HCT116 (cell line): Measurements from ENCODE around the gene RUNX2. TPM values are rescaled to one million over a fixed set of nuclear protein-coding genes. Genes with fewer than 3 reads are reported as not detected.

ENCODE experiments used
- ATAC-seq: fragments of 200-7000 bp; cut with Tn5 transposase; 2 replicates; pipeline ENCODE4 v1.9.1; 2020; ENCODE audit warnings: mild to moderate bottlenecking, moderate library complexity
- BruUV-seq: library from RNA; stranded (reverse); fragments of 400-500 nt; replicated peaks from 2 replicates; lab custom pipeline; 2021; lab: Mats Ljungman, UMichigan
- CTCF ChIA-PET: fragments of 300-600 bp; sonication (Branson Sonifier 250); formaldehyde crosslinking; loops from one replicate; lab custom pipeline; 2021; ENCODE audit warnings: antibody characterized with exemption; lab: Charles Lee
- POLR2A ChIA-PET: fragments of 300-600, 350-600 bp; sonication (Branson Sonifier 250); formaldehyde crosslinking; loops from one replicate; lab custom pipeline; 2021; ENCODE audit warnings: antibody characterized with exemption; lab: Charles Lee
- RAD21 ChIA-PET, 2 experiments: fragments of 300-600 bp; sonication (Branson Sonifier 250); formaldehyde crosslinking; loops; one replicate each; lab custom pipeline; 2023; ENCODE audit warnings: low total read pairs in 2 of 2; ENCODE audit not compliant: uncharacterized antibody in 2 of 2, unreplicated experiment in 2 of 2, low non-redundant PET in 1 of 2; lab: Charles Lee
- DNase-seq: peaks from one replicate; pipeline ENCODE4 v3.0.0-alpha.2; 2010; ENCODE audit warnings: low read depth, low spot score
- H2AFZ ChIP-seq: fragments of 200-600 bp; shearing (Covaris generic), sonication (generic); 2 replicates; pipeline ENCODE4 v1.6.1; 2017; ENCODE audit warnings: low read depth, mixed run types, mixed read lengths, antibody characterized with exemption, low read length; ENCODE audit not compliant: poor library complexity, severe bottlenecking
- H3K27ac ChIP-seq: 2 replicates; pipeline ENCODE4 v1.5.1; 2012; ENCODE audit warnings: low read depth, low read length
- H3K27me3 ChIP-seq: fragments of 200-600 bp; sonication (generic); 2 replicates; pipeline ENCODE4 v1.6.1; 2016; ENCODE audit warnings: mixed run types, low read length, mixed read lengths; ENCODE audit not compliant: insufficient read depth
- H3K36me3 ChIP-seq, 2 experiments: fragments of 200-500 bp in 1 of 2; fragments of 200-600 bp in 1 of 2; sonication (Bioruptor generic) in 1 of 2; sonication (generic) in 1 of 2; 2 replicates each; pipeline versions ENCODE4 v1.5.1 to v1.6.1; 2014 to 2016; ENCODE audit warnings: low read length in 2 of 2, inconsistent platforms in 1 of 2, mixed read lengths in 1 of 2, mixed run types in 1 of 2; ENCODE audit not compliant: insufficient read depth in 2 of 2, control insufficient read depth in 1 of 2
- H3K4me1 ChIP-seq, 2 experiments: fragments of 200-600 bp in 1 of 2; sonication (generic) in 1 of 2; 2 replicates each; pipeline versions ENCODE4 v1.5.1 to v1.6.1; 2012 to 2017; ENCODE audit warnings: low read length in 2 of 2, inconsistent platforms in 1 of 2, mild to moderate bottlenecking in 1 of 2, mixed read lengths in 1 of 2, mixed run types in 1 of 2, moderate library complexity in 1 of 2; ENCODE audit not compliant: insufficient read depth in 2 of 2, control insufficient read depth in 1 of 2
- H3K4me2 ChIP-seq: fragments of 200-600 bp; sonication (generic); 2 replicates; pipeline ENCODE4 v1.6.1; 2017; ENCODE audit warnings: mixed run types, low read length, mixed read lengths
- H3K4me3 ChIP-seq, 2 experiments: fragments of 200-600 bp in 1 of 2; sonication (generic) in 1 of 2; replicated peaks in 1 of 2; 2 replicates each; pipeline ENCODE4 v1.5.1; 2011 to 2016; ENCODE audit warnings: low read length in 2 of 2, control low read depth in 1 of 2, low read depth in 1 of 2, mild to moderate bottlenecking in 1 of 2, mixed read lengths in 1 of 2, mixed run types in 1 of 2
- H3K79me2 ChIP-seq: fragments of 200-600 bp; sonication (generic); 2 replicates; pipeline ENCODE4 v1.6.1; 2017; ENCODE audit warnings: mild to moderate bottlenecking, mixed run types, low read length, moderate library complexity, mixed read lengths; ENCODE audit not compliant: insufficient read depth
- H3K9ac ChIP-seq: fragments of 200-600 bp; sonication (generic); 2 replicates; pipeline ENCODE4 v1.6.1; 2016; ENCODE audit warnings: low read length, mixed read lengths
- H3K9me2 ChIP-seq: fragments of 200-600 bp; sonication (generic), shearing (Covaris generic); 2 replicates; pipeline ENCODE4 v1.6.1; 2017; ENCODE audit warnings: mixed run types, mild to moderate bottlenecking, moderate library complexity; ENCODE audit not compliant: insufficient read depth
- H3K9me3 ChIP-seq, 2 experiments: fragments of 200-500 bp in 1 of 2; fragments of 200-600 bp in 1 of 2; sonication (Bioruptor generic) in 1 of 2; sonication (generic) in 1 of 2; 2 replicates each; pipeline ENCODE4 v1.6.1; 2014 to 2017; ENCODE audit warnings: low read length in 2 of 2, mixed read lengths in 2 of 2, inconsistent platforms in 1 of 2, low read depth in 1 of 2, mild to moderate bottlenecking in 1 of 2, mixed run types in 1 of 2, moderate library complexity in 1 of 2; ENCODE audit not compliant: control insufficient read depth in 1 of 2, insufficient read depth in 1 of 2
- H4K20me1 ChIP-seq: fragments of 200-600 bp; sonication (generic), shearing (Covaris generic); 2 replicates; pipeline ENCODE4 v1.6.1; 2017; ENCODE audit warnings: mixed run types, mild to moderate bottlenecking, moderate library complexity; ENCODE audit not compliant: insufficient read depth
- ATF3 ChIP-seq: IDR thresholded peaks from 2 replicates; pipeline ENCODE4 v1.6.1; 2012
- CBX3 ChIP-seq: IDR thresholded peaks from 2 replicates; pipeline ENCODE4 v1.6.1; 2012; ENCODE audit warnings: low read depth
- CTCF ChIP-seq, 3 experiments: fragments of 200-600 bp in 1 of 3; sonication (generic) in 1 of 3; IDR thresholded peaks in 2 of 3; conservative IDR thresholded peaks in 1 of 3; 2 replicates each; pipeline ENCODE4 v1.5.1; 2012 to 2017; ENCODE audit warnings: low read depth in 2 of 3, low read length in 2 of 3, antibody characterized with exemption in 1 of 3, borderline replicate concordance in 1 of 3, control low read depth in 1 of 3, mild to moderate bottlenecking in 1 of 3, mixed read lengths in 1 of 3, mixed run types in 1 of 3, moderate library complexity in 1 of 3; ENCODE audit not compliant: insufficient read depth in 1 of 3
- ELF1 ChIP-seq: IDR thresholded peaks from 2 replicates; pipeline ENCODE4 v1.6.1; 2012; ENCODE audit warnings: low read depth, borderline replicate concordance
- EZH2 ChIP-seq: fragments of 200-600 bp; sonication (generic); IDR thresholded peaks from 2 replicates; pipeline ENCODE4 v1.6.1; 2017; ENCODE audit warnings: antibody characterized with exemption, mixed run types
- EZH2phosphoT487 ChIP-seq: fragments of 200-600 bp; IDR thresholded peaks from 2 replicates; pipeline ENCODE4 v1.6.1; 2018; ENCODE audit warnings: antibody characterized with exemption, borderline replicate concordance
- FOSL1 ChIP-seq: IDR thresholded peaks from 2 replicates; pipeline ENCODE4 v1.6.1; 2012; ENCODE audit warnings: low read depth
- JUND ChIP-seq: IDR thresholded peaks from 2 replicates; pipeline ENCODE4 v1.6.1; 2012
- MAX ChIP-seq: IDR thresholded peaks from 2 replicates; pipeline ENCODE4 v1.6.1; 2012
- POLR2A ChIP-seq: IDR thresholded peaks from 2 replicates; pipeline ENCODE4 v1.7.0; 2011; ENCODE audit warnings: borderline replicate concordance; ENCODE audit not compliant: insufficient read depth, insufficient read length; ENCODE audit errors: extremely low read depth
- RAD21 ChIP-seq: IDR thresholded peaks from 2 replicates; pipeline ENCODE4 v1.6.1; 2012; ENCODE audit warnings: low read depth, mild to moderate bottlenecking
- REST ChIP-seq: IDR thresholded peaks from 2 replicates; pipeline ENCODE4 v1.6.1; 2012; ENCODE audit warnings: low read depth
- SIN3A ChIP-seq: IDR thresholded peaks from 2 replicates; pipeline ENCODE4 v1.6.1; 2012; ENCODE audit warnings: low read depth
- SRF ChIP-seq: IDR thresholded peaks from 2 replicates; pipeline ENCODE4 v1.6.1; 2012; ENCODE audit warnings: low read depth
- ZFX ChIP-seq: fragments of 450-650 bp; IDR thresholded peaks from 2 replicates; pipeline ENCODE4 v1.6.1; 2017
- intact Hi-C: fragments of 100-400 bp; cut with micrococcal nuclease; formaldehyde crosslinking; loops from 2 replicates; pipeline ENCODE4 v1.10.0; 2022
- total RNA-seq: library from RNA; stranded (reverse); gene quantifications from one replicate; pipeline ENCODE4 v1.2.1, GENCODE V29; 2021; ENCODE audit not compliant: unreplicated experiment

RUNX2 gene
- total RNA-seq, 1 experiment from 2014 or later: 1.1 TPM

- RAD21 ChIA-PET: no interaction called here
- no peak for ATAC-seq
- H3K27ac ChIP-seq: no peak overlapping the region
- no peaks in the 10 kb centered on the region for H3K27me3 ChIP-seq
- DNase-seq: no peak
- intact Hi-C loops: no loop called here
- H2AFZ ChIP-seq: no peak overlapping the region
- TF ChIP-seq EZH2phosphoT487 (no peak), REST (no peak), SIN3A (no peak), EZH2 (no peak), RAD21 (no peak), ELF1 (no peak), ZFX (no peak), FOSL1 (no peak), CBX3 (no peak), ATF3 (no peak), CTCF (IDR thresholded peaks at IDR 0.05 in 2 of 3, conservative IDR thresholded peaks at IDR 0.05 in 1 of 3; ENCODE audit: borderline replicate concordance in 1 of 3, insufficient read depth in 1 of 3, low read depth in 2 of 3, low read length in 2 of 3) (no peak), MAX (no peak), POLR2A (no peak), JUND (no peak), SRF (no peak)
- TF ChIP-seq, all 23 proteins: peak for 0
- Histone ChIP-seq H3K4me3 (no peak overlapping the region), H3K9me2 (no peaks in the 10 kb centered on the region), H3K9ac (no peak overlapping the region), H3K4me2 (no peak overlapping the region), H4K20me1 (no peaks in the 10 kb centered on the region), H3K4me1 (peaks cover 6 to 7% of the 10 kb centered on the region in 2 experiments; a peak in 3 of 4 replicates), H3K9me3 (no peaks in the 10 kb centered on the region), H3K36me3 (no peaks in the 10 kb centered on the region), H3K79me2 (no peaks in the 10 kb centered on the region)
- BruUV-seq: no TSS peak
- POLR2A ChIA-PET: no interaction called here
- CTCF ChIA-PET: no interaction called here
Observed at GRCh38 chr6:45592991-45593390, 264.9 kb downstream of the RUNX2 start.
